Measurements from ENCODE around the gene ZDHHC7. TPM values are rescaled to one million over a fixed set of nuclear protein-coding genes. Genes with fewer than 3 reads are reported as not detected.

The ZDHHC7 gene
- total and polyA plus RNA-seq, 9 of the 15 experiments (the other 6 are each of a cell fraction or from before 2014, with no cell fraction given) = 1.7 to 49.7 (median 37.4) TPM

DNA sequence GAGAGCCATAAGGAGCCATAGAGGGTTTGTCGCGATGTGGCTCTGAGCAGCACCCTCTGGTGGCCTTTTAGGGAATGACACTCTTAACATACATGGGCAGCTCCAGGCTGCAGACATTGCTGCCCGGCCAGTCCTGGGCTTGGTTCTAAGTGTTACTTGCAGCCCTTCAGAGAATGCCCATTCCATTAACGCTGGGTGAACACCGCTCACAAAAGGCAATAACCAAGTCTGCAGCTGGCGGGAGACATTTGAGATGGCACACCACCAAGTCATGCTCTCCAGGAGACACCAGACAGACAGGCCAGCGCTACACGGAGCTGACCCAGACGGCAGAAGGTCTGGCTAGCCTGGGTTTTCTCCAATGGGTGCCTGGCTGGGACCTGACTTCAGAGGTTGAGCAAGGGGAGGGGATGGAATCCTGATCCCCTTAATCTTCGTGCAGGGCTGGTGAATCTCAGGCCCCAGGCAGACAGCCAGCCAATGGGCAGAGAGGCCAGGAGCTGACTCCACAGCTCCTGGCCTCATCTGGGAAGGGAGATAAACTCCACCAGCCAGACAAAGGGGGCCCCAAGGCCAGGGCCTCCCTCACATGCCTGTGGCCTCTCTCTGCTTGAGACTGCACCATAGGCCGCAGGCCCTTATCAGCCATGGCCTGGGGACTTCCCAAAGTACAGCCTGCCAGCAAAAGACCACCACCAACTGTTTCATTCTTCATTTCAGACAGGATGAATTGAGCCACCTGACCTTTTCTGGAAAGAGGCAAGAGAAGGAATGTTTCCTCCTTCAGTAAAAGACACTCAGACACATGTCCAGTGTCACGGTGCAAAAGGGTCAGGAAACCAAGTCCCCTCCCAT is 58.8 kb downstream of the ZDHHC7 start (continued):
- TF ChIP-seq, protein P1, sequence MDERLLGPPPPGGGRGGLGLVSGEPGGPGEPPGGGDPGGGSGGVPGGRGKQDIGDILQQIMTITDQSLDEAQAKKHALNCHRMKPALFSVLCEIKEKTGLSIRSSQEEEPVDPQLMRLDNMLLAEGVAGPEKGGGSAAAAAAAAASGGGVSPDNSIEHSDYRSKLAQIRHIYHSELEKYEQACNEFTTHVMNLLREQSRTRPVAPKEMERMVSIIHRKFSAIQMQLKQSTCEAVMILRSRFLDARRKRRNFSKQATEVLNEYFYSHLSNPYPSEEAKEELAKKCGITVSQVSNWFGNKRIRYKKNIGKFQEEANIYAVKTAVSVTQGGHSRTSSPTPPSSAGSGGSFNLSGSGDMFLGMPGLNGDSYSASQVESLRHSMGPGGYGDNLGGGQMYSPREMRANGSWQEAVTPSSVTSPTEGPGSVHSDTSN (CRISPR knock-in tag; IDR thresholded peaks at IDR 0.05; ENCODE audit: low read depth) = no peak
- TF ChIP-seq, protein P1 (tag; conservative IDR thresholded peaks at IDR 0.05; ENCODE audit: low read depth) = peak; percentile 27; the same call in 1 of the 2 replicates
- TF ChIP-seq, protein P2, sequence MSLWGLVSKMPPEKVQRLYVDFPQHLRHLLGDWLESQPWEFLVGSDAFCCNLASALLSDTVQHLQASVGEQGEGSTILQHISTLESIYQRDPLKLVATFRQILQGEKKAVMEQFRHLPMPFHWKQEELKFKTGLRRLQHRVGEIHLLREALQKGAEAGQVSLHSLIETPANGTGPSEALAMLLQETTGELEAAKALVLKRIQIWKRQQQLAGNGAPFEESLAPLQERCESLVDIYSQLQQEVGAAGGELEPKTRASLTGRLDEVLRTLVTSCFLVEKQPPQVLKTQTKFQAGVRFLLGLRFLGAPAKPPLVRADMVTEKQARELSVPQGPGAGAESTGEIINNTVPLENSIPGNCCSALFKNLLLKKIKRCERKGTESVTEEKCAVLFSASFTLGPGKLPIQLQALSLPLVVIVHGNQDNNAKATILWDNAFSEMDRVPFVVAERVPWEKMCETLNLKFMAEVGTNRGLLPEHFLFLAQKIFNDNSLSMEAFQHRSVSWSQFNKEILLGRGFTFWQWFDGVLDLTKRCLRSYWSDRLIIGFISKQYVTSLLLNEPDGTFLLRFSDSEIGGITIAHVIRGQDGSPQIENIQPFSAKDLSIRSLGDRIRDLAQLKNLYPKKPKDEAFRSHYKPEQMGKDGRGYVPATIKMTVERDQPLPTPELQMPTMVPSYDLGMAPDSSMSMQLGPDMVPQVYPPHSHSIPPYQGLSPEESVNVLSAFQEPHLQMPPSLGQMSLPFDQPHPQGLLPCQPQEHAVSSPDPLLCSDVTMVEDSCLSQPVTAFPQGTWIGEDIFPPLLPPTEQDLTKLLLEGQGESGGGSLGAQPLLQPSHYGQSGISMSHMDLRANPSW (CRISPR knock-in tag; IDR thresholded peaks at IDR 0.05) = no peak
- TF ChIP-seq, protein P3, sequence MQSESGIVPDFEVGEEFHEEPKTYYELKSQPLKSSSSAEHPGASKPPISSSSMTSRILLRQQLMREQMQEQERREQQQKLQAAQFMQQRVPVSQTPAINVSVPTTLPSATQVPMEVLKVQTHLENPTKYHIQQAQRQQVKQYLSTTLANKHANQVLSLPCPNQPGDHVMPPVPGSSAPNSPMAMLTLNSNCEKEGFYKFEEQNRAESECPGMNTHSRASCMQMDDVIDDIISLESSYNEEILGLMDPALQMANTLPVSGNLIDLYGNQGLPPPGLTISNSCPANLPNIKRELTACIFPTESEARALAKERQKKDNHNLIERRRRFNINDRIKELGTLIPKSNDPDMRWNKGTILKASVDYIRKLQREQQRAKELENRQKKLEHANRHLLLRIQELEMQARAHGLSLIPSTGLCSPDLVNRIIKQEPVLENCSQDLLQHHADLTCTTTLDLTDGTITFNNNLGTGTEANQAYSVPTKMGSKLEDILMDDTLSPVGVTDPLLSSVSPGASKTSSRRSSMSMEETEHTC (IDR thresholded peaks at IDR 0.05) = peak; percentile 41; the same call in 1 of the 2 replicates
- no peak for TF ChIP-seq POLR3A (IDR thresholded peaks at IDR 0.05; ENCODE audit: borderline replicate concordance, extremely low read depth, insufficient read depth, insufficient read length)
- TF ChIP-seq SETDB1 (IDR thresholded peaks at IDR 0.05; ENCODE audit: low read length) = no peak
- no peak for TF ChIP-seq CSDE1 (IDR thresholded peaks at IDR 0.05)
- TF ChIP-seq, protein P4, sequence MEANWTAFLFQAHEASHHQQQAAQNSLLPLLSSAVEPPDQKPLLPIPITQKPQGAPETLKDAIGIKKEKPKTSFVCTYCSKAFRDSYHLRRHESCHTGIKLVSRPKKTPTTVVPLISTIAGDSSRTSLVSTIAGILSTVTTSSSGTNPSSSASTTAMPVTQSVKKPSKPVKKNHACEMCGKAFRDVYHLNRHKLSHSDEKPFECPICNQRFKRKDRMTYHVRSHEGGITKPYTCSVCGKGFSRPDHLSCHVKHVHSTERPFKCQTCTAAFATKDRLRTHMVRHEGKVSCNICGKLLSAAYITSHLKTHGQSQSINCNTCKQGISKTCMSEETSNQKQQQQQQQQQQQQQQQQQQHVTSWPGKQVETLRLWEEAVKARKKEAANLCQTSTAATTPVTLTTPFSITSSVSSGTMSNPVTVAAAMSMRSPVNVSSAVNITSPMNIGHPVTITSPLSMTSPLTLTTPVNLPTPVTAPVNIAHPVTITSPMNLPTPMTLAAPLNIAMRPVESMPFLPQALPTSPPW (CRISPR knock-in tag; IDR thresholded peaks at IDR 0.05) = peak; percentile 85
- TF ChIP-seq, protein P5, sequence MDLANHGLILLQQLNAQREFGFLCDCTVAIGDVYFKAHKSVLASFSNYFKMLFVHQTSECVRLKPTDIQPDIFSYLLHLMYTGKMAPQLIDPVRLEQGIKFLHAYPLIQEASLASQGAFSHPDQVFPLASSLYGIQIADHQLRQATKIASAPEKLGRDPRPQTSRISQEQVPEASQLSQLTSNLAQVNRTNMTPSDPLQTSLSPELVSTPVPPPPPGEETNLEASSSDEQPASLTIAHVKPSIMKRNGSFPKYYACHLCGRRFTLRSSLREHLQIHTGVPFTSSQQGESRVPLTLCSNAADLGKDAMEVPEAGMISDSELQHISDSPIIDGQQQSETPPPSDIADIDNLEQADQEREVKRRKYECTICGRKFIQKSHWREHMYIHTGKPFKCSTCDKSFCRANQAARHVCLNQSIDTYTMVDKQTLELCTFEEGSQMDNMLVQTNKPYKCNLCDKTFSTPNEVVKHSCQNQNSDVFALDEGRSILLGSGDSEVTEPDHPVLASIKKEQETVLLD (IDR thresholded peaks at IDR 0.05) = peak; percentile 56
- TF ChIP-seq ZNF668 (CRISPR knock-in tag; IDR thresholded peaks at IDR 0.05) = peak; percentile 78; the same call in 1 of the 2 replicates
- TF ChIP-seq NEUROD1 (IDR thresholded peaks at IDR 0.05; ENCODE audit: borderline replicate concordance, low read depth, low read length, partially characterized antibody) = peak; percentile 86
- peak; percentile 77; the same call in 1 of the 2 replicates for TF ChIP-seq ZBED1 (IDR thresholded peaks at IDR 0.05)
- peak in 1 of 2 experiments; percentile 41; a peak in 1 of 4 replicates for TF ChIP-seq KDM4B (IDR thresholded peaks at IDR 0.05; ENCODE audit: borderline replicate concordance in 2 of 2, low read depth in 1 of 2)
- TF ChIP-seq POLR2AphosphoS5 (IDR thresholded peaks at IDR 0.05; ENCODE audit: control insufficient read depth, insufficient read depth, low read depth, low read length) = peak; percentile 95
- TF ChIP-seq CEBPB (tag; IDR thresholded peaks at IDR 0.05) = peak; percentile 89
- no peak for TF ChIP-seq NR3C1 (CRISPR knock-in tag; IDR thresholded peaks at IDR 0.05)

Measured in K562 (cell line).